LNCaP clone FGC (cell line): ENCODE results near the gene EXOC4.

Experiments used
- DNase-seq: peaks from one replicate; pipeline ENCODE4 v3.0.0-alpha.2; 2011; ENCODE audit warnings: low read depth
- H3K4me3 ChIP-seq: 2 replicates; pipeline ENCODE4 v1.5.1; 2011; ENCODE audit warnings: mild to moderate bottlenecking, low read depth, low read length, control low read depth
- TF ChIP-seq, protein P1 (sequence below): IDR thresholded peaks from 2 replicates; pipeline ENCODE4 v1.5.1; 2012; ENCODE audit warnings: mild to moderate bottlenecking; ENCODE audit not compliant: control insufficient read depth, insufficient read depth; ENCODE audit errors: extremely low read depth

EXOC4 gene

DNA sequence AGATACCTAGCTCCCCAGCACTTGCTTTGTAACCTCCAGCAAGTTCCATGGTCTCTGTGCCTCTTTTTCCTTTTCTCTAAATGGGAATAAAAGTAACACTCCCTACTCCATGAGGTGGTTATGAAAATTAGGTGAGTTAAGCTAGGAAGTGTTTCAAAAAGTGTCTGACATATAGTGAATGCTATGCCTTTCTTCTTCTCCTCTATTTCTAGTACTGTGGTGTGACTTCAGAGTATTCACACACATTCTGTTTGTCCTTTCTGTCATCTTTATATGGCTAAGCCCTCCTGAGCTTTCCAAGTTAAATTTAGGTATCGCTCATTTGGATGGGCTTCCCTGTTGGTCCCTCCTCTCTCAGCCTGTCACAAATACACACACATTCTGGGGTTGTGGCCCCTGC lies 229.7 kb downstream of the EXOC4 start:
- DNase-seq: no peak
- TF ChIP-seq, protein P1, sequence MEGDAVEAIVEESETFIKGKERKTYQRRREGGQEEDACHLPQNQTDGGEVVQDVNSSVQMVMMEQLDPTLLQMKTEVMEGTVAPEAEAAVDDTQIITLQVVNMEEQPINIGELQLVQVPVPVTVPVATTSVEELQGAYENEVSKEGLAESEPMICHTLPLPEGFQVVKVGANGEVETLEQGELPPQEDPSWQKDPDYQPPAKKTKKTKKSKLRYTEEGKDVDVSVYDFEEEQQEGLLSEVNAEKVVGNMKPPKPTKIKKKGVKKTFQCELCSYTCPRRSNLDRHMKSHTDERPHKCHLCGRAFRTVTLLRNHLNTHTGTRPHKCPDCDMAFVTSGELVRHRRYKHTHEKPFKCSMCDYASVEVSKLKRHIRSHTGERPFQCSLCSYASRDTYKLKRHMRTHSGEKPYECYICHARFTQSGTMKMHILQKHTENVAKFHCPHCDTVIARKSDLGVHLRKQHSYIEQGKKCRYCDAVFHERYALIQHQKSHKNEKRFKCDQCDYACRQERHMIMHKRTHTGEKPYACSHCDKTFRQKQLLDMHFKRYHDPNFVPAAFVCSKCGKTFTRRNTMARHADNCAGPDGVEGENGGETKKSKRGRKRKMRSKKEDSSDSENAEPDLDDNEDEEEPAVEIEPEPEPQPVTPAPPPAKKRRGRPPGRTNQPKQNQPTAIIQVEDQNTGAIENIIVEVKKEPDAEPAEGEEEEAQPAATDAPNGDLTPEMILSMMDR: no peak
- H3K4me3 ChIP-seq: no peak overlapping the region

DNA sequence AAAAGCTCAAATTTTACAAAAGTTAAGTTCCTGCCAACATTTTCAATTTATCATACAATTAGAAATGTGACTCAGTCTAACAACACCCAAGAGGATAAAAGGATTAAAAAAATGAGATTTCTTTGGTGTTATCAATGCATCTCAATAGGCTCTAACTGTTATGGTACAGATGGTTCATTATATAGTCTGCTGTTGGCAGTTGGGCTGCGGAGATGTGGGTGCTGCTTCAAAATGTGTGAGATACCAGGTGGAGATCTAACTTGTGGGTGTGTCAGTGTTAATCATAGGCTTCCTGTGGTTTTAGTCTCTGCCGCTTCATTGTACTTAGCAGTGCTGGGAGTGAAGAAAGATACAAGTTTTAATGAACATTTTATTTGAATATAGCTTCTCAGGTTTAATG lies 231.2 kb downstream of the EXOC4 start:
- DNase-seq: no peak
- H3K4me3 ChIP-seq: no peak overlapping the region
- TF ChIP-seq, protein P1: no peak

DNA sequence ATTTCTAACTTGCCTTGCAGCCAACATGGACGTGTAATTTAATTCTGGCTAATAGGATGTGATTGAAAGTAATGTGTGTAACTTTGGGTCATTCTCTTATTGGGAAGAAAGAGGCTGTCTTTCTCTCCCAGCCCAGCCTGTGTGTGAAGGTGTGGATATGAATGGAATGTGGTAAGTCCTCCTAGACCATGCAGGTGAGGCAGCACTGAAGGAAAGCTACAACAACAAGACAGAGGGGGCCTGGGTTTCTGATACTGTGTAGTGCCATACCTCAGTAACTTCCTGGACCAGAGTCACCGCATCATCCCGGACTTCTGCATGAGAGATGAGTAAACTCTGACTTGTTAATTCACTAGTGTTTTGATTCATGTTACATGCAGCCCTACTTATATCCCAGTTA lies 237.0 kb downstream of the EXOC4 start:
- no peak overlapping the region for H3K4me3 ChIP-seq
- TF ChIP-seq, protein P1: no peak
- DNase-seq: no peak

DNA sequence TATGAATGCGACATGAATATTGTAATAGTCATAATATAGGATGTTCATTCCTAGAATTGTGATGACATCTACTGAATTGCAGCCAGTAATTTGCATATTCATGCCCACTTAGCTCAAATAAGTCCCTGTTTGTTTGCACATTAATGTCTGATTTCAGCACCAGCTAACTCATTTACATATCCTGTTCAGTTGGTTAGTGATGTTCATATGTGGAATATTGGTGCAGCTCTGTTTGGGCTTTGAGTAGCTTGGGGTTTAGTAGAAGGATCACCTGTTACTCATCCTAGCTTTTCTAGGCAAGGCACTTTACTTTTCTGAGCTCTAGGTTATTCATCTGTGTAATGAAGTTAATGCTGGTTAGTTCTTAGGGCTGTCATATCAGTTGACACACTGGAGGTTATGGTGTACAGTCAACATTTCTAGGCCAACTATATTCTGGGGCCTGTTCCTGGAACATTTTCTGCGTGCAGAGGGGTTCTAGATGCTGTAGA lies 238.4 kb downstream of the EXOC4 start:
- H3K4me3 ChIP-seq: no peak overlapping the region
- TF ChIP-seq, protein P1: no peak
- DNase-seq: no peak

DNA sequence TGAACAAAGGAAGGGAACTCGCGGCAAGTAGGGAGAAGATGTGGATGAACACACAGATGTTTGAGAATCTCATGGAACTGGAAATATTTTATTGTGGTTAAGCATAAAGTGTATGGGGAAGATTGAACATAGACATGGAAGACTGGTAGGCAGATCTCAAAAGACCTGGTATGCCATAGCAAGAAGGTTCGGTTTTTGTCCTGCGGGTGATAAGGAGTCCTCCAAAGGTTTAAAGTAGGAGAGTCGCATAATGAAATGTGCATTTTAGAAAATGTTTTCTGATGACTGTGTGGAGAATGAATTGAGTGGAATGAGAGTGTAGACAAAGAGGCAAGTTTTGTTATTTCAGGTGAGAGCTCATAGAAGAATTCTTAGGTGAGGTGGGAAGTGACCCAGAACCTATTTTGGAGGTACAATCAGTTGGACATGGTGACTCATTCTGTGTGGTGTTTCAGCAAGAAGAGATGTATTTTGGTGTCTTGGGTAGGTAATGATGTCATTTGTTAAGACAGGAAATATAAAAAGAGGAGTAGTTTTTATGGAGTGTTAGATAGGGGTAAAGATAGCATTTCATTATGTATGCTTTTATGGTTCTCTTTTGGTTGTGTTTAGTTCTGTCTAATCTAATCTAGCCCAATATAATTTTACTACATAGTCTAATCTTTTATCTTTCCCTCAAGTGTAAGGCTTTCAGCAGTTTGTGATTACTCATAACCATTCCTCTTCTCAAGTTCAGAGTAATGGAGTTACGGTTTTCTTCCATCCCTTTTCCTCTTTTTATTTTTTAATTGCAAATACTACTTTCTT lies 239.2 kb downstream of the EXOC4 start:
- TF ChIP-seq, protein P1: no peak
- DNase-seq: no peak
- H3K4me3 ChIP-seq: no peak overlapping the region

DNA sequence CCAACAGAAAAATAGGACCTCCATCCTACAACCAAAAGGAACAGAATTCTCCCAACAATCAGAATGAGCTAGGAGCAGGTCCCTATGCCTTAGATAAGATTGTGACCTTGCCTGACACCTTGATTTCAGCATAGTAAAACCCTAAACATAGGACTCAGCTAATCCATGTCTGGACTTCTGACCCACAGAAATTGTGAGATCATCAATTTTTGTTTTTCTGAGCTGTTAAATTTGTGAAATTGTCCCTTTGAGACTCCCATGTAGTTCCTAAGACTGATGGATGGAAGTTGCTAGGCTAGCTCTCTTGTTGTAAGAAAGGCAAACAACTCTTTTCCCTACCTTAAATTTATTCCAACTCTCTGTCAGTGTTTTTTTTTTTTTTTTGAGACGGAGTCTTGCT lies 244.2 kb downstream of the EXOC4 start:
- H3K4me3 ChIP-seq: no peak overlapping the region
- no peak for DNase-seq
- TF ChIP-seq, protein P1: no peak

DNA sequence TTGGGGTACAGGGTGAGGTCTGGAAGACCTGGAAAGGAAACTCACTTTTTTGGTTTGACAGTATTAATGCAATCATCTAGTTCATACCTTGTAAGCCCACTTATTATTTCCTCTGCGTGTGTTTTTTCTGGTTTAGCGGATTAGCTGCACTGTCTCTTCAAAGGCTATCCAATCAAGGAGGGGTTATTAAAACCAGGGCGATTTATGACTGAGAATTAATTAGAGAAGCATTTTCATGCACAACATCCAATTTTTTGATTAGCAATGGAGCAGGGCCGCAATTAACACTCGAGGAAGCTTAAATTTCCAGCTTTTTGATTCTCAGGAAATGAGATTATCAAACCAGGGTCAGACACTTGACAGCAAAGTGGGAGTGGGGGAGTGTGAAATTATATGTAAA lies 248.9 kb downstream of the EXOC4 start:
- TF ChIP-seq, protein P1: no peak
- no peak for DNase-seq
- H3K4me3 ChIP-seq: no peak overlapping the region
